WTC11 (cell line): Measurements from ENCODE around the gene GRIA4. TPM values are rescaled to one million over a fixed set of nuclear protein-coding genes. Genes with fewer than 3 reads are reported as not detected.

ENCODE experiments used
- ATAC-seq: fragments of 200-7000 bp; cut with Tn5 transposase; 2 replicates; pipeline ENCODE4 v1.10.0; 2021; ENCODE audit warnings: mild to moderate bottlenecking, moderate library complexity
- CTCF ChIA-PET: fragments of 300-600 bp; sonication (Branson Sonifier 250); formaldehyde crosslinking; loops from one replicate; lab custom pipeline; 2021; ENCODE audit warnings: antibody characterized with exemption; lab: Charles Lee
- POLR2A ChIA-PET: fragments of 350-600 bp; sonication (Branson Sonifier 250); formaldehyde crosslinking; loops from one replicate; lab custom pipeline; 2021; ENCODE audit warnings: antibody characterized with exemption; lab: Charles Lee
- DNase-seq: peaks from one replicate; pipeline ENCODE4 v3.0.0; 2021; ENCODE audit warnings: low spot score
- H3K27ac Mint-ChIP-seq: 2 replicates; pipeline ENCODE4 v1.8.0; 2021; ENCODE audit warnings: mixed read lengths
- H3K27me3 Mint-ChIP-seq: 2 replicates; pipeline ENCODE4 v1.8.0; 2021; ENCODE audit warnings: low read depth, mild to moderate bottlenecking, moderate library complexity, mixed read lengths
- H3K36me3 Mint-ChIP-seq: 2 replicates; pipeline ENCODE4 v1.8.0; 2021; ENCODE audit warnings: mixed read lengths
- H3K4me1 Mint-ChIP-seq: 2 replicates; pipeline ENCODE4 v1.8.0; 2022; ENCODE audit warnings: mixed read lengths
- H3K4me3 Mint-ChIP-seq: 2 replicates; pipeline ENCODE4 v1.8.0; 2021; ENCODE audit warnings: mild to moderate bottlenecking, moderate library complexity, mixed read lengths
- H3K9me3 Mint-ChIP-seq: 2 replicates; pipeline ENCODE4 v1.8.0; 2021; ENCODE audit warnings: mixed read lengths
- CREM ChIP-seq: sonication (generic); formaldehyde crosslinking; IDR thresholded peaks from 2 replicates; pipeline ENCODE4 v1.8.1; 2022; ENCODE audit warnings: mild to moderate bottlenecking, missing genetic modification reagents, moderate library complexity
- JUN ChIP-seq: sonication (generic); formaldehyde crosslinking; IDR thresholded peaks from 2 replicates; pipeline ENCODE4 v1.8.0; 2023; ENCODE audit warnings: mild to moderate bottlenecking, missing genetic modification reagents
- MXD4 ChIP-seq: fragments of 250-450 bp; sonication (Bioruptor Pico); IDR thresholded peaks from 2 replicates; pipeline ENCODE4 v1.8.0; 2021; ENCODE audit warnings: mild to moderate bottlenecking, moderate library complexity, borderline replicate concordance
- RELA ChIP-seq: sonication (generic); formaldehyde crosslinking; IDR thresholded peaks from 2 replicates; pipeline ENCODE4 v1.8.1; 2022; ENCODE audit warnings: missing genetic modification reagents, mild to moderate bottlenecking, borderline replicate concordance
- RORB ChIP-seq: fragments of 250-450 bp; sonication (Bioruptor Pico); IDR thresholded peaks from 2 replicates; pipeline ENCODE4 v1.9.0; 2021; ENCODE audit warnings: mild to moderate bottlenecking
- TCF7 ChIP-seq: sonication (generic); formaldehyde crosslinking; IDR thresholded peaks from 2 replicates; pipeline ENCODE4 v1.8.0; 2022; ENCODE audit warnings: mild to moderate bottlenecking, low read depth, missing genetic modification reagents, moderate library complexity
- TEAD4 ChIP-seq: sonication (generic); formaldehyde crosslinking; IDR thresholded peaks from 2 replicates; pipeline ENCODE4 v1.8.0; 2022; ENCODE audit warnings: mild to moderate bottlenecking, missing genetic modification reagents
- ZNF232 ChIP-seq: sonication (generic); formaldehyde crosslinking; IDR thresholded peaks from 2 replicates; pipeline ENCODE4 v1.8.0; 2022; ENCODE audit warnings: mild to moderate bottlenecking, missing genetic modification reagents
- ZNF317 ChIP-seq: sonication (generic); formaldehyde crosslinking; IDR thresholded peaks from 2 replicates; pipeline ENCODE4 v1.8.1; 2023; ENCODE audit warnings: low read depth, mild to moderate bottlenecking, moderate library complexity, missing genetic modification reagents, borderline replicate concordance
- total RNA-seq: library from RNA; stranded (reverse); gene quantifications from 3 replicates; pipeline ENCODE4 v1.2.3, GENCODE V29; 2021
- TF ChIP-seq, protein P1 (sequence below): fragments of 250-450 bp; sonication (Bioruptor Pico); IDR thresholded peaks from 2 replicates; pipeline ENCODE4 v1.9.0; 2021; ENCODE audit warnings: mild to moderate bottlenecking
- TF ChIP-seq, protein P2 (sequence below): sonication (generic); formaldehyde crosslinking; IDR thresholded peaks from 2 replicates; pipeline ENCODE4 v1.8.1; 2023; ENCODE audit warnings: mild to moderate bottlenecking, missing genetic modification reagents, borderline replicate concordance
- TF ChIP-seq, protein P3 (sequence below): sonication (generic); formaldehyde crosslinking; IDR thresholded peaks from 2 replicates; pipeline ENCODE4 v1.8.1; 2022; ENCODE audit warnings: mild to moderate bottlenecking, moderate library complexity, missing genetic modification reagents
- TF ChIP-seq, protein P4 (sequence below): sonication (generic); formaldehyde crosslinking; IDR thresholded peaks from 2 replicates; pipeline ENCODE4 v1.8.0; 2023; ENCODE audit warnings: mild to moderate bottlenecking, missing genetic modification reagents
- TF ChIP-seq, protein P5 (sequence below): sonication (generic); formaldehyde crosslinking; IDR thresholded peaks from 2 replicates; pipeline ENCODE4 v1.8.1; 2022; ENCODE audit warnings: low read depth, mild to moderate bottlenecking, moderate library complexity, missing genetic modification reagents, borderline replicate concordance
- TF ChIP-seq, protein P6 (sequence below): fragments of 250-450 bp; sonication (Bioruptor Pico); IDR thresholded peaks from 2 replicates; pipeline ENCODE4 v1.9.0; 2021; ENCODE audit warnings: moderate library complexity, mild to moderate bottlenecking, inconsistent platforms, borderline replicate concordance
- TF ChIP-seq, protein P7 (sequence below): fragments of 250-450 bp; sonication (Bioruptor Pico); IDR thresholded peaks from 2 replicates; pipeline ENCODE4 v1.9.0; 2021; ENCODE audit warnings: mild to moderate bottlenecking, borderline replicate concordance

GRIA4 gene
- total RNA-seq, 1 experiment from 2014 or later = 11.4 TPM

DNA sequence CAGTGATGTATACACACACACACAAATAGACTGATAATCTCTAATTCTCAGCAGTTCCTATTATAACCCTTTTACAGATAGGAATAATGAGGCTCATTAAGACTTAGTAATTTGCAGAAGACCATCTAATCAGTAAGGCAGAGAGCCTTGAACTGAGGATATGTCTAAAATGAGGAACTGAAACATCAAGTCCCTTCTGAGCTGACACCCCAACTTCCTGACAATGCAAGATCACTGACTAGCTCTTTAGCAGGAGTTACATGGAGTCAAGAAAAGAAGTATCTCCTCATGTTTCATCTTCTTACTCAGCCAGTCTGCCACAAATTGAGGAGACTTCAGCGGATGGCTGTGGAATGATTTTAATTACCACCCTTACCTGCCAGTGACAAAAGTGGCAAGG, 219.2 kb downstream of the GRIA4 start:
- ChIA-PET POLR2A (no interaction called here), CTCF (no interaction called here)
- no peaks in the 10 kb centered on the region for H3K27me3 Mint-ChIP-seq
- ATAC-seq = no peak
- DNase-seq = no peak
- no peak overlapping the region for H3K27ac Mint-ChIP-seq
- H3K4me3 Mint-ChIP-seq = no peak overlapping the region
- H3K4me1 Mint-ChIP-seq = peaks cover 11% of the 10 kb centered on the region
- TF ChIP-seq, protein P1, sequence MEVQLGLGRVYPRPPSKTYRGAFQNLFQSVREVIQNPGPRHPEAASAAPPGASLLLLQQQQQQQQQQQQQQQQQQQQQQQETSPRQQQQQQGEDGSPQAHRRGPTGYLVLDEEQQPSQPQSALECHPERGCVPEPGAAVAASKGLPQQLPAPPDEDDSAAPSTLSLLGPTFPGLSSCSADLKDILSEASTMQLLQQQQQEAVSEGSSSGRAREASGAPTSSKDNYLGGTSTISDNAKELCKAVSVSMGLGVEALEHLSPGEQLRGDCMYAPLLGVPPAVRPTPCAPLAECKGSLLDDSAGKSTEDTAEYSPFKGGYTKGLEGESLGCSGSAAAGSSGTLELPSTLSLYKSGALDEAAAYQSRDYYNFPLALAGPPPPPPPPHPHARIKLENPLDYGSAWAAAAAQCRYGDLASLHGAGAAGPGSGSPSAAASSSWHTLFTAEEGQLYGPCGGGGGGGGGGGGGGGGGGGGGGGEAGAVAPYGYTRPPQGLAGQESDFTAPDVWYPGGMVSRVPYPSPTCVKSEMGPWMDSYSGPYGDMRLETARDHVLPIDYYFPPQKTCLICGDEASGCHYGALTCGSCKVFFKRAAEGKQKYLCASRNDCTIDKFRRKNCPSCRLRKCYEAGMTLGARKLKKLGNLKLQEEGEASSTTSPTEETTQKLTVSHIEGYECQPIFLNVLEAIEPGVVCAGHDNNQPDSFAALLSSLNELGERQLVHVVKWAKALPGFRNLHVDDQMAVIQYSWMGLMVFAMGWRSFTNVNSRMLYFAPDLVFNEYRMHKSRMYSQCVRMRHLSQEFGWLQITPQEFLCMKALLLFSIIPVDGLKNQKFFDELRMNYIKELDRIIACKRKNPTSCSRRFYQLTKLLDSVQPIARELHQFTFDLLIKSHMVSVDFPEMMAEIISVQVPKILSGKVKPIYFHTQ (CRISPR knock-in tag) = no peak
- TF ChIP-seq JUN (CRISPR knock-in tag) (no peak), TCF7 (CRISPR knock-in tag) (no peak), MXD4 (no peak), ZNF232 (CRISPR knock-in tag) (no peak), RELA (no peak)
- TF ChIP-seq, protein P2, sequence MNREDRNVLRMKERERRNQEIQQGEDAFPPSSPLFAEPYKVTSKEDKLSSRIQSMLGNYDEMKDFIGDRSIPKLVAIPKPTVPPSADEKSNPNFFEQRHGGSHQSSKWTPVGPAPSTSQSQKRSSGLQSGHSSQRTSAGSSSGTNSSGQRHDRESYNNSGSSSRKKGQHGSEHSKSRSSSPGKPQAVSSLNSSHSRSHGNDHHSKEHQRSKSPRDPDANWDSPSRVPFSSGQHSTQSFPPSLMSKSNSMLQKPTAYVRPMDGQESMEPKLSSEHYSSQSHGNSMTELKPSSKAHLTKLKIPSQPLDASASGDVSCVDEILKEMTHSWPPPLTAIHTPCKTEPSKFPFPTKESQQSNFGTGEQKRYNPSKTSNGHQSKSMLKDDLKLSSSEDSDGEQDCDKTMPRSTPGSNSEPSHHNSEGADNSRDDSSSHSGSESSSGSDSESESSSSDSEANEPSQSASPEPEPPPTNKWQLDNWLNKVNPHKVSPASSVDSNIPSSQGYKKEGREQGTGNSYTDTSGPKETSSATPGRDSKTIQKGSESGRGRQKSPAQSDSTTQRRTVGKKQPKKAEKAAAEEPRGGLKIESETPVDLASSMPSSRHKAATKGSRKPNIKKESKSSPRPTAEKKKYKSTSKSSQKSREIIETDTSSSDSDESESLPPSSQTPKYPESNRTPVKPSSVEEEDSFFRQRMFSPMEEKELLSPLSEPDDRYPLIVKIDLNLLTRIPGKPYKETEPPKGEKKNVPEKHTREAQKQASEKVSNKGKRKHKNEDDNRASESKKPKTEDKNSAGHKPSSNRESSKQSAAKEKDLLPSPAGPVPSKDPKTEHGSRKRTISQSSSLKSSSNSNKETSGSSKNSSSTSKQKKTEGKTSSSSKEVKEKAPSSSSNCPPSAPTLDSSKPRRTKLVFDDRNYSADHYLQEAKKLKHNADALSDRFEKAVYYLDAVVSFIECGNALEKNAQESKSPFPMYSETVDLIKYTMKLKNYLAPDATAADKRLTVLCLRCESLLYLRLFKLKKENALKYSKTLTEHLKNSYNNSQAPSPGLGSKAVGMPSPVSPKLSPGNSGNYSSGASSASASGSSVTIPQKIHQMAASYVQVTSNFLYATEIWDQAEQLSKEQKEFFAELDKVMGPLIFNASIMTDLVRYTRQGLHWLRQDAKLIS (CRISPR knock-in tag) = no peak
- TF ChIP-seq, protein P3, sequence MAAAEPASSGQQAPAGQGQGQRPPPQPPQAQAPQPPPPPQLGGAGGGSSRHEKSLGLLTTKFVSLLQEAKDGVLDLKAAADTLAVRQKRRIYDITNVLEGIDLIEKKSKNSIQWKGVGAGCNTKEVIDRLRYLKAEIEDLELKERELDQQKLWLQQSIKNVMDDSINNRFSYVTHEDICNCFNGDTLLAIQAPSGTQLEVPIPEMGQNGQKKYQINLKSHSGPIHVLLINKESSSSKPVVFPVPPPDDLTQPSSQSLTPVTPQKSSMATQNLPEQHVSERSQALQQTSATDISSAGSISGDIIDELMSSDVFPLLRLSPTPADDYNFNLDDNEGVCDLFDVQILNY (CRISPR knock-in tag) = no peak
- TF ChIP-seq, protein P4, sequence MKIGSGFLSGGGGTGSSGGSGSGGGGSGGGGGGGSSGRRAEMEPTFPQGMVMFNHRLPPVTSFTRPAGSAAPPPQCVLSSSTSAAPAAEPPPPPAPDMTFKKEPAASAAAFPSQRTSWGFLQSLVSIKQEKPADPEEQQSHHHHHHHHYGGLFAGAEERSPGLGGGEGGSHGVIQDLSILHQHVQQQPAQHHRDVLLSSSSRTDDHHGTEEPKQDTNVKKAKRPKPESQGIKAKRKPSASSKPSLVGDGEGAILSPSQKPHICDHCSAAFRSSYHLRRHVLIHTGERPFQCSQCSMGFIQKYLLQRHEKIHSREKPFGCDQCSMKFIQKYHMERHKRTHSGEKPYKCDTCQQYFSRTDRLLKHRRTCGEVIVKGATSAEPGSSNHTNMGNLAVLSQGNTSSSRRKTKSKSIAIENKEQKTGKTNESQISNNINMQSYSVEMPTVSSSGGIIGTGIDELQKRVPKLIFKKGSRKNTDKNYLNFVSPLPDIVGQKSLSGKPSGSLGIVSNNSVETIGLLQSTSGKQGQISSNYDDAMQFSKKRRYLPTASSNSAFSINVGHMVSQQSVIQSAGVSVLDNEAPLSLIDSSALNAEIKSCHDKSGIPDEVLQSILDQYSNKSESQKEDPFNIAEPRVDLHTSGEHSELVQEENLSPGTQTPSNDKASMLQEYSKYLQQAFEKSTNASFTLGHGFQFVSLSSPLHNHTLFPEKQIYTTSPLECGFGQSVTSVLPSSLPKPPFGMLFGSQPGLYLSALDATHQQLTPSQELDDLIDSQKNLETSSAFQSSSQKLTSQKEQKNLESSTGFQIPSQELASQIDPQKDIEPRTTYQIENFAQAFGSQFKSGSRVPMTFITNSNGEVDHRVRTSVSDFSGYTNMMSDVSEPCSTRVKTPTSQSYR (CRISPR knock-in tag) = no peak
- TF ChIP-seq, protein P5, sequence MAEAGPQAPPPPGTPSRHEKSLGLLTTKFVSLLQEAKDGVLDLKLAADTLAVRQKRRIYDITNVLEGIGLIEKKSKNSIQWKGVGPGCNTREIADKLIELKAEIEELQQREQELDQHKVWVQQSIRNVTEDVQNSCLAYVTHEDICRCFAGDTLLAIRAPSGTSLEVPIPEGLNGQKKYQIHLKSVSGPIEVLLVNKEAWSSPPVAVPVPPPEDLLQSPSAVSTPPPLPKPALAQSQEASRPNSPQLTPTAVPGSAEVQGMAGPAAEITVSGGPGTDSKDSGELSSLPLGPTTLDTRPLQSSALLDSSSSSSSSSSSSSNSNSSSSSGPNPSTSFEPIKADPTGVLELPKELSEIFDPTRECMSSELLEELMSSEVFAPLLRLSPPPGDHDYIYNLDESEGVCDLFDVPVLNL (CRISPR knock-in tag) = no peak
- TF ChIP-seq, protein P6, sequence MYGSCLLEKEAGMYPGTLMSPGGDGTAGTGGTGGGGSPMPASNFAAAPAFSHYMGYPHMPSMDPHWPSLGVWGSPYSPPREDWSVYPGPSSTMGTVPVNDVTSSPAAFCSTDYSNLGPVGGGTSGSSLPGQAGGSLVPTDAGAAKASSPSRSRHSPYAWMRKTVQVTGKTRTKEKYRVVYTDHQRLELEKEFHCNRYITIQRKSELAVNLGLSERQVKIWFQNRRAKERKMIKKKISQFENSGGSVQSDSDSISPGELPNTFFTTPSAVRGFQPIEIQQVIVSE (CRISPR knock-in tag) = no peak
- H3K9me3 Mint-ChIP-seq = no peaks in the 10 kb centered on the region
- H3K36me3 Mint-ChIP-seq = no peaks in the 10 kb centered on the region

DNA sequence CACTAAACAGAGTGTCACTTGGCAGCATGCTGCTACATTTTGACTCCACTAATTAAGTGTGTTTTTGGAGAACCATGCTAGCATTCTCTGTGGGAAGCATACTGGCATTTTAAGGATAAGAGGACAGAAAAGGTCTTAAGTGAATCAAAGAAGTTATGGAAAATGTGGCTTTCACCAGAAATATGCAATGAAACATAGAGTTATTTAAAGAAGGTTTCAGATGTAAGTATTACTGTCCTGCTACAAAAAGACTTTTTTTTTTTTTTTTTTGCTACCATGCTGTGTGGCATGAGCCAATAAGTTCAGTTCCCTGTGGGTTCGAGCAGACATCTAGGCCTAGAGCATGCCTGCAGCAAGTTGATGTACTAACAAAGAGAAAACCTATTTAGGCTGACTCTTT, 224.6 kb downstream of the GRIA4 start:
- Mint-ChIP-seq H3K36me3 (no peaks in the 10 kb centered on the region), H3K4me1 (peaks cover 11% of the 10 kb centered on the region), H3K4me3 (no peak overlapping the region), H3K9me3 (no peaks in the 10 kb centered on the region; the same call in 1 of the 2 replicates), H3K27ac (no peak overlapping the region), H3K27me3 (no peaks in the 10 kb centered on the region)
- no peak for ATAC-seq
- CTCF ChIA-PET = no interaction called here
- no peak for DNase-seq
- POLR2A ChIA-PET = no interaction called here
- no peak for TF ChIP-seq RORB (CRISPR knock-in tag)
- TF ChIP-seq TEAD4 = no peak
- no peak for TF ChIP-seq TCF7 (CRISPR knock-in tag)
- TF ChIP-seq ZNF317 (CRISPR knock-in tag) = no peak
- TF ChIP-seq, protein P7, sequence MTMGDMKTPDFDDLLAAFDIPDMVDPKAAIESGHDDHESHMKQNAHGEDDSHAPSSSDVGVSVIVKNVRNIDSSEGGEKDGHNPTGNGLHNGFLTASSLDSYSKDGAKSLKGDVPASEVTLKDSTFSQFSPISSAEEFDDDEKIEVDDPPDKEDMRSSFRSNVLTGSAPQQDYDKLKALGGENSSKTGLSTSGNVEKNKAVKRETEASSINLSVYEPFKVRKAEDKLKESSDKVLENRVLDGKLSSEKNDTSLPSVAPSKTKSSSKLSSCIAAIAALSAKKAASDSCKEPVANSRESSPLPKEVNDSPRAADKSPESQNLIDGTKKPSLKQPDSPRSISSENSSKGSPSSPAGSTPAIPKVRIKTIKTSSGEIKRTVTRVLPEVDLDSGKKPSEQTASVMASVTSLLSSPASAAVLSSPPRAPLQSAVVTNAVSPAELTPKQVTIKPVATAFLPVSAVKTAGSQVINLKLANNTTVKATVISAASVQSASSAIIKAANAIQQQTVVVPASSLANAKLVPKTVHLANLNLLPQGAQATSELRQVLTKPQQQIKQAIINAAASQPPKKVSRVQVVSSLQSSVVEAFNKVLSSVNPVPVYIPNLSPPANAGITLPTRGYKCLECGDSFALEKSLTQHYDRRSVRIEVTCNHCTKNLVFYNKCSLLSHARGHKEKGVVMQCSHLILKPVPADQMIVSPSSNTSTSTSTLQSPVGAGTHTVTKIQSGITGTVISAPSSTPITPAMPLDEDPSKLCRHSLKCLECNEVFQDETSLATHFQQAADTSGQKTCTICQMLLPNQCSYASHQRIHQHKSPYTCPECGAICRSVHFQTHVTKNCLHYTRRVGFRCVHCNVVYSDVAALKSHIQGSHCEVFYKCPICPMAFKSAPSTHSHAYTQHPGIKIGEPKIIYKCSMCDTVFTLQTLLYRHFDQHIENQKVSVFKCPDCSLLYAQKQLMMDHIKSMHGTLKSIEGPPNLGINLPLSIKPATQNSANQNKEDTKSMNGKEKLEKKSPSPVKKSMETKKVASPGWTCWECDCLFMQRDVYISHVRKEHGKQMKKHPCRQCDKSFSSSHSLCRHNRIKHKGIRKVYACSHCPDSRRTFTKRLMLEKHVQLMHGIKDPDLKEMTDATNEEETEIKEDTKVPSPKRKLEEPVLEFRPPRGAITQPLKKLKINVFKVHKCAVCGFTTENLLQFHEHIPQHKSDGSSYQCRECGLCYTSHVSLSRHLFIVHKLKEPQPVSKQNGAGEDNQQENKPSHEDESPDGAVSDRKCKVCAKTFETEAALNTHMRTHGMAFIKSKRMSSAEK (CRISPR knock-in tag) = no peak
- no peak for TF ChIP-seq CREM
